KMS-11 (cell line): ENCODE measurements around the gene POU2F3.

Experiments used
- H2AFZ ChIP-seq: fragments of 200-600 bp; sonication (generic); 2 replicates; pipeline ENCODE4 v1.6.1; 2016; ENCODE audit warnings: antibody characterized with exemption, mixed run types, low read depth
- H3K27ac ChIP-seq: fragments of 200-600 bp; sonication (generic); 2 replicates; pipeline ENCODE4 v1.6.1; 2016; ENCODE audit warnings: mild to moderate bottlenecking, mixed run types
- H3K27me3 ChIP-seq: fragments of 200-600 bp; sonication (generic); 2 replicates; pipeline ENCODE4 v1.6.1; 2017; ENCODE audit warnings: mild to moderate bottlenecking, low read depth, mixed run types, moderate library complexity; ENCODE audit not compliant: insufficient read depth
- H3K36me3 ChIP-seq: fragments of 200-600 bp; sonication (generic); 2 replicates; pipeline ENCODE4 v1.6.1; 2017; ENCODE audit warnings: mild to moderate bottlenecking, mixed run types; ENCODE audit not compliant: insufficient read depth
- H3K4me1 ChIP-seq: fragments of 200-600 bp; sonication (generic); 2 replicates; pipeline ENCODE4 v1.6.1; 2016; ENCODE audit warnings: mild to moderate bottlenecking, low read depth, mixed run types; ENCODE audit not compliant: poor library complexity, severe bottlenecking
- H3K4me2 ChIP-seq: fragments of 200-600 bp; sonication (generic); 2 replicates; pipeline ENCODE4 v1.7.0; 2016; ENCODE audit warnings: mild to moderate bottlenecking, mixed run types
- H3K4me3 ChIP-seq: fragments of 200-600 bp; sonication (generic); IDR thresholded peaks from 2 replicates; pipeline ENCODE4 v1.6.1; 2017; ENCODE audit warnings: low read depth, low read length, mixed read lengths; ENCODE audit not compliant: insufficient read depth
- H3K79me2 ChIP-seq: fragments of 200-600 bp; sonication (generic); 2 replicates; pipeline ENCODE4 v1.6.1; 2016; ENCODE audit warnings: low read depth, mixed run types; ENCODE audit not compliant: insufficient read depth
- H3K9ac ChIP-seq: fragments of 200-600 bp; sonication (generic); 2 replicates; pipeline ENCODE4 v1.6.1; 2016; ENCODE audit warnings: mild to moderate bottlenecking, mixed run types
- H4K20me1 ChIP-seq: fragments of 200-600 bp; sonication (generic); 2 replicates; pipeline ENCODE4 v1.6.1; 2016; ENCODE audit warnings: mild to moderate bottlenecking, mixed run types; ENCODE audit not compliant: insufficient read depth
- TF ChIP-seq, protein P1 (sequence below): fragments of 200-600 bp; sonication (generic); conservative IDR thresholded peaks from 2 replicates; pipeline ENCODE4 v1.6.1; 2017; ENCODE audit warnings: low read depth, mild to moderate bottlenecking, antibody characterized with exemption, low read length, moderate library complexity, mixed read lengths

The POU2F3 gene

DNA sequence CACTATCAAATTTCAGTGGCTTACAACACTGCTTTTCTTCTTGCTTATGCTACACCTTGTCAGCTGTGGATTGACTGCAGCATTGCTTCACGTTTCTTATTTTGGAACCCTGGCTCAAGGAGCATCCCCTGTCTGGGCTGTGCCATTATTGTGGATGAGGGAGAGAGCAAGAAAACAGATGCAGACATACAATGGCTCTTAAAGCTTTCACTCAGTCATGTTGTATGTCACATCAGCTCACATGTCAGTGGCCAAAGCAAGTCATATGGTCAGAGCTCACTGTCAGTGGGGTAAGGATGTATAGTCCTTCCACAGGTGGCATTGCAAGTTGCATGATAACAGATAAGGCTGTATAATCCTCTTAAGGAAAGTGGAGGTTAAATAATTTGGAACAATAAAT is 106.3 kb downstream of the POU2F3 start:
- Histone ChIP-seq H2AFZ (no peak overlapping the region), H3K27ac (no peak overlapping the region; the same call in 1 of the 2 replicates), H3K27me3 (no peaks in the 10 kb centered on the region), H4K20me1 (peaks cover 15% of the 10 kb centered on the region; the same call in 1 of the 2 replicates), H3K9ac (no peak overlapping the region), H3K4me1 (peaks cover 72% of the 10 kb centered on the region), H3K36me3 (no peaks in the 10 kb centered on the region), H3K4me3 (no peak overlapping the region), H3K4me2 (peak overlapping the region; percentile 56; the same call in 1 of the 2 replicates), H3K79me2 (peaks cover 96% of the 10 kb centered on the region)
- TF ChIP-seq, protein P1, sequence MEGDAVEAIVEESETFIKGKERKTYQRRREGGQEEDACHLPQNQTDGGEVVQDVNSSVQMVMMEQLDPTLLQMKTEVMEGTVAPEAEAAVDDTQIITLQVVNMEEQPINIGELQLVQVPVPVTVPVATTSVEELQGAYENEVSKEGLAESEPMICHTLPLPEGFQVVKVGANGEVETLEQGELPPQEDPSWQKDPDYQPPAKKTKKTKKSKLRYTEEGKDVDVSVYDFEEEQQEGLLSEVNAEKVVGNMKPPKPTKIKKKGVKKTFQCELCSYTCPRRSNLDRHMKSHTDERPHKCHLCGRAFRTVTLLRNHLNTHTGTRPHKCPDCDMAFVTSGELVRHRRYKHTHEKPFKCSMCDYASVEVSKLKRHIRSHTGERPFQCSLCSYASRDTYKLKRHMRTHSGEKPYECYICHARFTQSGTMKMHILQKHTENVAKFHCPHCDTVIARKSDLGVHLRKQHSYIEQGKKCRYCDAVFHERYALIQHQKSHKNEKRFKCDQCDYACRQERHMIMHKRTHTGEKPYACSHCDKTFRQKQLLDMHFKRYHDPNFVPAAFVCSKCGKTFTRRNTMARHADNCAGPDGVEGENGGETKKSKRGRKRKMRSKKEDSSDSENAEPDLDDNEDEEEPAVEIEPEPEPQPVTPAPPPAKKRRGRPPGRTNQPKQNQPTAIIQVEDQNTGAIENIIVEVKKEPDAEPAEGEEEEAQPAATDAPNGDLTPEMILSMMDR = no peak

DNA sequence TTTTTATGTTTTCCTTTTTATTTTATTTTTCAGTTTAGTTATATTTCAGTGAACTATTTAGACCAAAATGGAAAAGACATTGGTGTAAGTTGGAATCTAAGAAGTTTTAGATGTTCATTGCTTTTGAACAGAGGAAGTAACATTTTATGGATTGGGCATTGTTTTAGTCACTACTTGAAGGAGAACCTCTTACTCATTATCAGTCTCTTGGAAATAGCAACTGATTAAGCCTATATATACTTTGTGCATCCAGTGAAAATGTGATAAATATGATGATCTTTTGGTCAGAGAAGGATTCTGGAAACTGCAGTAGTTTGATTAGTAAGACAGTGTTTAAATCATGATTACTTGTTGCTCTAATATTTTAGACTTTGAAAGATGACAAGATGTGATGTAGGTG is 110.7 kb downstream of the POU2F3 start:
- Histone ChIP-seq H3K9ac (no peak overlapping the region), H3K4me3 (no peak overlapping the region), H4K20me1 (peaks cover 20% of the 10 kb centered on the region), H3K27me3 (no peaks in the 10 kb centered on the region), H3K79me2 (peaks cover 96% of the 10 kb centered on the region), H3K27ac (no peak overlapping the region), H3K36me3 (no peaks in the 10 kb centered on the region), H3K4me1 (peaks cover 44% of the 10 kb centered on the region), H2AFZ (no peak overlapping the region), H3K4me2 (no peak overlapping the region)
- TF ChIP-seq, protein P1 = no peak

DNA sequence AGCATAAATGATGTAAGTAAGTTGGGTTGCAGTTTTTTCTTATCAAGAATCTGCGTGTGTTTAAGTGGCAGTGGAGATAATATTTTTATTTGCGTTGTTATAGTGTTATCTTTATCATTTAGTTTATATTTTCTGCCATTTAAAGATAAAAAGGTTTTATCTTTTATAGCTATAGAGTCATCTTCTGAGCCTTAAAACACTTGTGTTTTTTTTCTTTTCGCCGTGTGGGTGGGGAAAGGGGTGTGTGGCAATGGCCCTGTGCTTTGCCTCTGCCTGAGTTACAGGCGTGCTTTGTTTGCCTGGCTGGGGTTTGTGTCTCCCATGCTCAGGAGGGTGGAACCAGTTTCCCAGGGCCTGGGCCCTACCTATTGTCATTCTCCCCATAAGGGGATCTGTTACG is 112.5 kb downstream of the POU2F3 start:
- TF ChIP-seq, protein P1 = no peak
- H2AFZ ChIP-seq = no peak overlapping the region
- H3K27me3 ChIP-seq = no peaks in the 10 kb centered on the region
- no peak overlapping the region for H3K27ac ChIP-seq
- no peak overlapping the region for H3K4me2 ChIP-seq
- peaks cover 10% of the 10 kb centered on the region; the same call in 1 of the 2 replicates for H4K20me1 ChIP-seq
- H3K4me3 ChIP-seq = no peak overlapping the region
- H3K4me1 ChIP-seq = peaks cover 46% of the 10 kb centered on the region
- H3K9ac ChIP-seq = no peak overlapping the region
- H3K79me2 ChIP-seq = peaks cover 96% of the 10 kb centered on the region
- H3K36me3 ChIP-seq = no peaks in the 10 kb centered on the region

- H3K4me1 ChIP-seq = peaks cover 52% of the 10 kb centered on the region
- TF ChIP-seq, protein P1 = no peak
- no peaks in the 10 kb centered on the region for H3K27me3 ChIP-seq
- H3K4me3 ChIP-seq = no peak overlapping the region
- peaks cover 10% of the 10 kb centered on the region; the same call in 1 of the 2 replicates for H4K20me1 ChIP-seq
- no peak overlapping the region for H3K9ac ChIP-seq
- no peak overlapping the region for H2AFZ ChIP-seq
- no peak overlapping the region for H3K27ac ChIP-seq
- no peaks in the 10 kb centered on the region for H3K36me3 ChIP-seq
- H3K4me2 ChIP-seq = no peak overlapping the region
- H3K79me2 ChIP-seq = peaks cover 96% of the 10 kb centered on the region
Measured at GRCh38 chr11:120354068-120354467, 114.1 kb downstream of the POU2F3 start.
